Measurements from ENCODE around the gene LAMB1.

GRCh38 chr7:107964510-107964909, 38.5 kb downstream of the LAMB1 start:
- TF ChIP-seq CTCF (IDR thresholded peaks at IDR 0.05 in 2 of 3, conservative IDR thresholded peaks at IDR 0.05 in 1 of 3; ENCODE audit: borderline replicate concordance in 1 of 3, insufficient read depth in 1 of 3, low read depth in 2 of 3, low read length in 2 of 3) (no peak), POLR2A (IDR thresholded peaks at IDR 0.05; ENCODE audit: borderline replicate concordance, extremely low read depth, insufficient read depth, insufficient read length) (no peak), YY1 (IDR thresholded peaks at IDR 0.05; ENCODE audit: extremely low read depth, insufficient replicate concordance, low read depth, low read length) (no peak), REST (IDR thresholded peaks at IDR 0.05; ENCODE audit: low read depth) (no peak), POLR2AphosphoS5 (IDR thresholded peaks at IDR 0.05; ENCODE audit: low read depth, low read length) (no peak), CBX3 (IDR thresholded peaks at IDR 0.05; ENCODE audit: low read depth) (no peak), RAD21 (IDR thresholded peaks at IDR 0.05; ENCODE audit: low read depth) (no peak), EZH2 (IDR thresholded peaks at IDR 0.05) (no peak), CEBPB (IDR thresholded peaks at IDR 0.05; ENCODE audit: low read depth) (no peak), SIN3A (IDR thresholded peaks at IDR 0.05; ENCODE audit: low read depth) (no peak), MAX (IDR thresholded peaks at IDR 0.05) (no peak), ATF3 (IDR thresholded peaks at IDR 0.05) (no peak)

Data from HCT116 (cell line).